DND-41 (cell line): ENCODE measurements around the gene PFDN6.

Source experiments
- CTCF ChIP-seq: IDR thresholded peaks from 2 replicates; pipeline ENCODE4 v1.5.1; 2012; ENCODE audit warnings: borderline replicate concordance, low read length, moderate library complexity, mild to moderate bottlenecking; ENCODE audit not compliant: poor library complexity, severe bottlenecking; ENCODE audit errors: extremely low read depth
- EZH2 ChIP-seq: IDR thresholded peaks from 3 replicates; pipeline ENCODE4 v1.6.1; 2012; ENCODE audit warnings: borderline replicate concordance, low read depth, mild to moderate bottlenecking, moderate library complexity, low read length, inconsistent platforms; ENCODE audit not compliant: severe bottlenecking

GRCh38 chr6:33254591-33254990 lies 34.8 kb upstream of the PFDN6 start:
- no peak for TF ChIP-seq CTCF
- no peak for TF ChIP-seq EZH2
